GM12878 (cell line): ENCODE results near the gene CCDC34.

ENCODE experiments used
- EGR1 ChIP-seq, 2 experiments: IDR thresholded peaks; 1 replicate in 1 of 2; 2 replicates in 1 of 2; pipeline ENCODE4 v1.6.1; 2011 to 2012; ENCODE audit warnings: low read depth in 2 of 2, low read length in 2 of 2, borderline replicate concordance in 1 of 2, mild to moderate bottlenecking in 1 of 2, moderate library complexity in 1 of 2
- EZH2 ChIP-seq: IDR thresholded peaks from 2 replicates; pipeline ENCODE4 v1.6.1; 2012; ENCODE audit warnings: low read depth, mild to moderate bottlenecking, control low read depth, inconsistent platforms, low read length, borderline replicate concordance; ENCODE audit not compliant: control insufficient read depth
- TAF1 ChIP-seq: IDR thresholded peaks from 2 replicates; pipeline ENCODE4 v1.6.1; 2011; ENCODE audit warnings: mild to moderate bottlenecking, low read depth, low read length, borderline replicate concordance
- ZNF274 ChIP-seq: IDR thresholded peaks from one replicate; pipeline ENCODE4 v1.8.0; 2011; ENCODE audit not compliant: insufficient read length, insufficient read depth

GRCh38 chr11:27361649-27362431 is 1.2 kb downstream of the CCDC34 start:
- TF ChIP-seq ZNF274 (no peak), EZH2 (no peak), EGR1 (IDR thresholded peaks at IDR 0.05; ENCODE audit: borderline replicate concordance in 1 of 2, low read depth in 2 of 2, low read length in 2 of 2) (no peak), TAF1 (no peak)
